H9 (cell line): ENCODE measurements around the gene DUSP5. TPM values are rescaled to one million over a fixed set of nuclear protein-coding genes. Genes with fewer than 3 reads are reported as not detected.

Experiments
- DNase-seq: peaks from one replicate; pipeline ENCODE4 v3.0.0-alpha.2; 2017
- H2AFZ ChIP-seq: one replicate; pipeline ENCODE4 v1.6.1; 2013; ENCODE audit warnings: mild to moderate bottlenecking, low read length, control low read depth, moderate library complexity
- H2AK5ac ChIP-seq: 2 replicates; pipeline ENCODE4 v1.6.1; 2013; ENCODE audit warnings: low read length, control low read depth, mixed read lengths; ENCODE audit not compliant: insufficient read length
- H2BK120ac ChIP-seq: one replicate; pipeline ENCODE4 v1.6.1; 2013; ENCODE audit warnings: low read depth, mild to moderate bottlenecking, low read length, control low read depth, inconsistent platforms; ENCODE audit not compliant: poor library complexity, severe bottlenecking
- H2BK12ac ChIP-seq: 2 replicates; pipeline ENCODE4 v1.6.1; 2013; ENCODE audit warnings: low read length, control low read depth, mixed read lengths, low read depth; ENCODE audit not compliant: insufficient read length
- H2BK15ac ChIP-seq: 2 replicates; pipeline ENCODE4 v1.6.1; 2013; ENCODE audit warnings: low read depth, low read length, control low read depth
- H2BK20ac ChIP-seq: one replicate; pipeline ENCODE4 v1.6.1; 2013; ENCODE audit warnings: low read depth, mild to moderate bottlenecking, low read length, control low read depth, inconsistent platforms; ENCODE audit not compliant: poor library complexity, severe bottlenecking
- H2BK5ac ChIP-seq: 2 replicates; pipeline ENCODE4 v1.6.1; 2013; ENCODE audit warnings: low read length, control low read depth, mixed read lengths; ENCODE audit not compliant: insufficient read length
- H3K14ac ChIP-seq: 2 replicates; pipeline ENCODE4 v1.6.1; 2013; ENCODE audit warnings: low read length, control low read depth; ENCODE audit not compliant: insufficient read depth
- H3K18ac ChIP-seq: 2 replicates; pipeline ENCODE4 v1.6.1; 2013; ENCODE audit warnings: low read depth, mild to moderate bottlenecking, mixed read lengths, low read length, control low read depth; ENCODE audit not compliant: insufficient read length
- H3K23ac ChIP-seq: 2 replicates; pipeline ENCODE4 v1.6.1; 2013; ENCODE audit warnings: low read length, control low read depth, mixed read lengths, low read depth; ENCODE audit not compliant: insufficient read length
- H3K23me2 ChIP-seq: 2 replicates; pipeline ENCODE4 v1.6.1; 2013; ENCODE audit warnings: low read depth, mild to moderate bottlenecking, mixed read lengths, low read length, control low read depth; ENCODE audit not compliant: insufficient read length, poor library complexity, severe bottlenecking
- H3K27ac ChIP-seq: 2 replicates; pipeline ENCODE4 v1.5.1; 2013; ENCODE audit warnings: low read length, control low read depth, mixed read lengths, low read depth; ENCODE audit not compliant: insufficient read length
- H3K27me3 ChIP-seq: 2 replicates; pipeline ENCODE4 v1.6.1; 2013; ENCODE audit warnings: low read length, control low read depth, inconsistent platforms; ENCODE audit not compliant: insufficient read depth
- H3K4ac ChIP-seq: 2 replicates; pipeline ENCODE4 v1.6.1; 2013; ENCODE audit warnings: low read depth, mild to moderate bottlenecking, control low read depth, inconsistent platforms, low read length, moderate library complexity
- H3K4me1 ChIP-seq: 2 replicates; pipeline ENCODE4 v1.6.1; 2013; ENCODE audit warnings: low read length, control low read depth, inconsistent platforms; ENCODE audit not compliant: insufficient read depth
- H3K4me2 ChIP-seq: 2 replicates; pipeline ENCODE4 v1.6.1; 2013; ENCODE audit warnings: low read length, control low read depth, mixed read lengths; ENCODE audit not compliant: insufficient read length, insufficient read depth
- H3K56ac ChIP-seq: 2 replicates; pipeline ENCODE4 v1.6.1; 2013; ENCODE audit warnings: low read depth, mild to moderate bottlenecking, mixed read lengths, low read length, control low read depth; ENCODE audit not compliant: insufficient read length
- H3K79me1 ChIP-seq: 2 replicates; pipeline ENCODE4 v1.6.1; 2013; ENCODE audit warnings: low read depth, mild to moderate bottlenecking, moderate library complexity, low read length, control low read depth, inconsistent platforms; ENCODE audit not compliant: insufficient read depth, poor library complexity, severe bottlenecking
- H3K79me2 ChIP-seq: 2 replicates; pipeline ENCODE4 v1.6.1; 2013; ENCODE audit warnings: low read length, control low read depth, inconsistent platforms; ENCODE audit not compliant: insufficient read depth
- H3K9ac ChIP-seq: 2 replicates; pipeline ENCODE4 v1.6.1; 2013; ENCODE audit warnings: low read length, control low read depth, mixed read lengths; ENCODE audit not compliant: insufficient read length; ENCODE audit errors: extremely low read depth
- H3K9me3 ChIP-seq: one replicate; pipeline ENCODE4 v1.6.1; 2013; ENCODE audit warnings: low read depth, low read length, inconsistent platforms; ENCODE audit not compliant: control insufficient read depth
- H3T11ph ChIP-seq: one replicate; pipeline ENCODE4 v1.6.1; 2013; ENCODE audit warnings: mild to moderate bottlenecking, low read length, control low read depth, inconsistent platforms
- H4K20me1 ChIP-seq: one replicate; pipeline ENCODE4 v1.6.1; 2013; ENCODE audit not compliant: control insufficient read depth, insufficient read length, insufficient read depth
- H4K5ac ChIP-seq: 2 replicates; pipeline ENCODE4 v1.6.1; 2013; ENCODE audit warnings: low read depth, mild to moderate bottlenecking, mixed read lengths, low read length, control low read depth; ENCODE audit not compliant: insufficient read length
- H4K8ac ChIP-seq: replicated peaks from 2 replicates; pipeline ENCODE4 v1.6.1; 2013; ENCODE audit warnings: low read length, control low read depth, mixed read lengths, low read depth; ENCODE audit not compliant: insufficient read length
- H4K91ac ChIP-seq: 2 replicates; pipeline ENCODE4 v1.6.1; 2013; ENCODE audit warnings: low read depth, mild to moderate bottlenecking, moderate library complexity, mixed read lengths, low read length, control low read depth; ENCODE audit not compliant: insufficient read length
- H3K27ac Mint-ChIP-seq, 3 experiments: 2 replicates in 2 of 3; 3 replicates in 1 of 3; pipeline ENCODE4 v1.8.0; 2020 to 2021; ENCODE audit warnings: mixed read lengths in 3 of 3, mild to moderate bottlenecking in 1 of 3, moderate library complexity in 1 of 3
- H3K27me3 Mint-ChIP-seq: 2 replicates; pipeline ENCODE4 v1.8.0; 2021; ENCODE audit warnings: low read depth, mild to moderate bottlenecking, moderate library complexity, mixed read lengths
- H3K36me3 Mint-ChIP-seq, 3 experiments: 2 replicates in 2 of 3; 3 replicates in 1 of 3; pipeline ENCODE4 v1.8.0; 2020 to 2021; ENCODE audit warnings: low read depth in 3 of 3, mixed read lengths in 3 of 3; ENCODE audit not compliant: insufficient read depth in 1 of 3
- H3K4me1 Mint-ChIP-seq, 2 experiments: 2 replicates each; pipeline ENCODE4 v1.8.0; 2020; ENCODE audit warnings: mixed read lengths in 2 of 2
- H3K4me3 Mint-ChIP-seq, 2 experiments: 2 replicates in 1 of 2; 3 replicates in 1 of 2; pipeline ENCODE4 v1.8.0; 2020 to 2021; ENCODE audit warnings: mild to moderate bottlenecking in 2 of 2, mixed read lengths in 2 of 2, moderate library complexity in 1 of 2
- H3K9me3 Mint-ChIP-seq, 2 experiments: 2 replicates in 1 of 2; 3 replicates in 1 of 2; pipeline ENCODE4 v1.8.0; 2020; ENCODE audit warnings: mild to moderate bottlenecking in 2 of 2, mixed read lengths in 2 of 2, moderate library complexity in 1 of 2
- CTCF ChIP-seq: fragments of 200-600 bp; sonication (generic); conservative IDR thresholded peaks from 3 replicates; pipeline ENCODE4 v1.8.0; 2021; ENCODE audit warnings: antibody characterized with exemption, mild to moderate bottlenecking
- WGBS: extraction: QIAGEN DNeasy Blood & Tissue Kit; methylation state at CpG from one replicate; pipeline ENCODE4 v1.1.7; 2013; ENCODE audit warnings: missing lambda C conversion rate, low lambda C conversion rate, mixed read lengths; ENCODE audit not compliant: insufficient read length; ENCODE audit errors: extremely low coverage; 5-methylcytosine and 5-hydroxymethylcytosine counted together
- total RNA-seq: library from RNA; stranded (reverse); gene quantifications from 2 replicates; pipeline ENCODE4 v1.2.1, GENCODE V29; 2021

Gene DUSP5
- total RNA-seq, 1 experiment from 2014 or later = 29.3 TPM

GRCh38 chr10:110493832-110494426 is 3.8 kb upstream of the DUSP5 start:
- Histone ChIP-seq H3K4ac (no peak overlapping the region), H3T11ph (no peak overlapping the region), H2BK15ac (no peak overlapping the region), H4K5ac (no peak overlapping the region), H4K91ac (no peak overlapping the region), H3K56ac (no peak overlapping the region), H3K79me2 (no peaks in the 10 kb centered on the region; the same call in 1 of the 2 replicates), H2AFZ (no peak overlapping the region), H3K79me1 (no peaks in the 10 kb centered on the region), H4K20me1 (no peaks in the 10 kb centered on the region), H2AK5ac (no peak overlapping the region), H2BK20ac (no peak overlapping the region), H3K9ac (no peak overlapping the region), H3K4me1 (peaks cover 3% of the 10 kb centered on the region; the same call in 1 of the 2 replicates), H2BK120ac (no peak overlapping the region), H3K23ac (no peak overlapping the region), H3K18ac (no peak overlapping the region), H3K4me2 (no peak overlapping the region), H3K14ac (no peak overlapping the region), H3K27ac (no peak overlapping the region), H3K23me2 (peaks cover 20% of the 10 kb centered on the region), H3K27me3 (no peaks in the 10 kb centered on the region; the same call in 1 of the 2 replicates), H2BK12ac (no peak overlapping the region), H3K9me3 (no peaks in the 10 kb centered on the region), H4K8ac (no peak overlapping the region), H2BK5ac (no peak overlapping the region)
- Mint-ChIP-seq H3K9me3 (peaks cover 0 to 2% of the 10 kb centered on the region in 2 experiments; a peak in 3 of 5 replicates), H3K27me3 (peaks cover 22% of the 10 kb centered on the region), H3K36me3 (peaks cover 0 to 3% (median 1%) of the 10 kb centered on the region in 3 experiments; a peak in 2 of 7 replicates), H3K4me3 (no peak overlapping the region; a peak in 1 of 5 replicates), H3K4me1 (peaks cover 35 to 36% of the 10 kb centered on the region in 2 experiments), H3K27ac (no peak overlapping the region; a peak in 1 of 7 replicates)
- no peak for DNase-seq
- no peak for TF ChIP-seq CTCF
- no CpG with 5 or more reads among the region's 11 CpGs for WGBS
